HepG2 (cell line): Measurements from ENCODE around the gene NFIC. TPM values are rescaled to one million over a fixed set of nuclear protein-coding genes. Genes with fewer than 3 reads are reported as not detected.

Experiments used
- ATAC-seq: fragments of 200-7000 bp; cut with Tn5 transposase; 3 replicates; pipeline ENCODE4 v1.9.1; 2020; ENCODE audit warnings: mild to moderate bottlenecking, moderate library complexity
- BruUV-seq: library from RNA; stranded (reverse); fragments of 400-500 nt; replicated peaks from 2 replicates; lab custom pipeline; 2021; lab: Mats Ljungman, UMichigan
- CTCF ChIA-PET: fragments of 300-600 bp; formaldehyde crosslinking; extraction: SDS; loops from one replicate; lab custom pipeline; 2021; ENCODE audit warnings: low total read pairs, inconsistent platforms, low intra/inter-chr PET ratio; lab: Yijun Ruan, JAX
- POLR2A ChIA-PET: fragments of 350-600 bp; sonication (Branson Sonifier 250); formaldehyde crosslinking; loops from one replicate; lab custom pipeline; 2020; ENCODE audit warnings: antibody characterized with exemption, inconsistent platforms; lab: Yijun Ruan, JAX
- DNase-seq: peaks from one replicate; pipeline ENCODE4 v3.0.0-alpha.2; 2015; ENCODE audit warnings: low spot score
- FAIRE-seq: peaks from 3 replicates; lab custom pipeline; 2011; peaks lifted over from hg19 to GRCh38; lab: Jason Lieb, UNC
- H2AFZ ChIP-seq: one replicate; pipeline ENCODE4 v1.6.1; 2011; ENCODE audit warnings: low read length, inconsistent platforms
- H3K27ac ChIP-seq: fragments of 300-600 bp; 3 replicates; pipeline ENCODE4 v1.8.0; 2011; ENCODE audit warnings: mixed run types, mild to moderate bottlenecking, mixed read lengths, low read length, inconsistent platforms; ENCODE audit not compliant: insufficient read depth; ENCODE audit errors: extremely low read length
- H3K27me3 ChIP-seq, 2 experiments: fragments of 200-600 bp in 1 of 2; 2 replicates in 1 of 2; 3 replicates in 1 of 2; pipeline versions ENCODE4 v1.6.0 to v1.8.0; 2011; ENCODE audit warnings: low read length in 2 of 2, mild to moderate bottlenecking in 2 of 2, moderate library complexity in 2 of 2, inconsistent platforms in 1 of 2; ENCODE audit not compliant: insufficient read depth in 2 of 2, control insufficient read depth in 1 of 2
- H3K36me3 ChIP-seq, 2 experiments: fragments of 200-600 bp in 1 of 2; replicated peaks in 1 of 2; 2 replicates in 1 of 2; 3 replicates in 1 of 2; pipeline versions ENCODE4 v1.5.1 to v1.8.0; 2011; ENCODE audit warnings: low read length in 2 of 2, inconsistent platforms in 1 of 2; ENCODE audit not compliant: insufficient read depth in 2 of 2, control insufficient read depth in 1 of 2
- H3K4me1 ChIP-seq: 2 replicates; pipeline ENCODE4 v1.5.1; 2012; ENCODE audit warnings: low read length, inconsistent platforms; ENCODE audit not compliant: insufficient read depth
- H3K4me2 ChIP-seq: 2 replicates; pipeline ENCODE4 v1.6.0; 2011; ENCODE audit warnings: low read depth, low read length, inconsistent platforms
- H3K4me3 ChIP-seq, 3 experiments: fragments of 200-600 bp in 1 of 3; sonication (generic), shearing (Covaris generic) in 1 of 3; replicated peaks in 1 of 3; 2 replicates each; pipeline ENCODE4 v1.5.1; 2011 to 2016; ENCODE audit warnings: low read length in 3 of 3, inconsistent platforms in 2 of 3, low read depth in 2 of 3, mild to moderate bottlenecking in 2 of 3, control low read depth in 1 of 3, mixed read lengths in 1 of 3; ENCODE audit not compliant: insufficient read depth in 1 of 3
- H3K79me2 ChIP-seq: one replicate; pipeline ENCODE4 v1.6.1; 2011; ENCODE audit warnings: low read length, inconsistent platforms; ENCODE audit not compliant: insufficient read depth
- H3K9ac ChIP-seq: 2 replicates; pipeline ENCODE4 v1.6.0; 2011; ENCODE audit warnings: mild to moderate bottlenecking, low read depth, low read length, inconsistent platforms; ENCODE audit not compliant: insufficient read depth
- H3K9me3 ChIP-seq: 2 replicates; pipeline ENCODE4 v1.5.1; 2012; ENCODE audit warnings: mild to moderate bottlenecking, low read length
- H4K20me1 ChIP-seq: 2 replicates; pipeline ENCODE4 v1.6.0; 2011; ENCODE audit warnings: inconsistent platforms, mild to moderate bottlenecking, low read length, moderate library complexity; ENCODE audit not compliant: insufficient read depth
- AGO2 ChIP-seq: fragments of 200-400 bp; formaldehyde crosslinking; optimal IDR thresholded peaks from 2 replicates; pipeline ENCODE3; 2017; ENCODE audit warnings: mild to moderate bottlenecking, low read depth, low read length, moderate library complexity
- ISL2 ChIP-seq: sonication (generic); formaldehyde crosslinking; IDR thresholded peaks from 2 replicates; pipeline ENCODE4 v1.5.0; 2020; ENCODE audit warnings: missing genetic modification reagents
- ZMAT3 ChIP-seq: sonication (generic); formaldehyde crosslinking; conservative IDR thresholded peaks from 2 replicates; pipeline ENCODE4 v1.7.0; 2021; ENCODE audit warnings: missing genetic modification reagents
- ZNF704 ChIP-seq: sonication (generic); formaldehyde crosslinking; IDR thresholded peaks from 2 replicates; pipeline ENCODE4 v1.8.1; 2023; ENCODE audit warnings: mild to moderate bottlenecking, inconsistent platforms, moderate library complexity, missing genetic modification reagents, borderline replicate concordance
- ZNF782 ChIP-seq: sonication (generic); formaldehyde crosslinking; IDR thresholded peaks from 2 replicates; pipeline ENCODE4 v1.4.0; 2020; ENCODE audit warnings: missing genetic modification reagents, mild to moderate bottlenecking, borderline replicate concordance
- WGBS: methylation state at CpG from one replicate; pipeline ENCODE4 v1.1.6; 2017; ENCODE audit warnings: low lambda C conversion rate; 5-methylcytosine and 5-hydroxymethylcytosine counted together
- in situ Hi-C: cut with HindIII; loops from 2 replicates; pipeline ENCODE4 v1.10.0; 2017; ENCODE audit warnings: low pct_unique_long_range_greater_than_20kb; ENCODE audit not compliant: extremely low pct_ligation_motif_present
- intact Hi-C: fragments of 100-400 bp; cut with micrococcal nuclease; formaldehyde crosslinking; loops from one replicate; pipeline ENCODE4 v1.10.0; 2022; ENCODE audit not compliant: unreplicated experiment
- polyA plus RNA-seq, 8 experiments: library from polyadenylated mRNA; depleted of rRNA in 3 of 8; stranded (reverse) in 7 of 8; unstranded in 1 of 8; fragments of >200 nt; fragmentation: Illumina TruSeq in 4 of 8; extraction: Trizol in 4 of 8; gene quantifications; 2 replicates each; pipeline versions ENCODE4 v1.2.1 to v1.2.3, GENCODE V29; 2011 to 2016; ENCODE audit warnings: low read depth in 4 of 8, missing spikeins in 1 of 8, mixed read lengths in 1 of 8; ENCODE audit not compliant: insufficient read depth in 1 of 8
- total RNA-seq, 5 experiments: library from RNA; depleted of rRNA; stranded (reverse); fragments of >200 nt; fragmentation: Illumina TruSeq; extraction: Trizol; gene quantifications; 2 replicates each; pipeline ENCODE4 v1.2.3, GENCODE V29; 2016; ENCODE audit warnings: low read depth in 1 of 5

The NFIC gene
- total and polyA plus RNA-seq, 2 of the 13 experiments (the other 11 are each of a cell fraction or from before 2014, with no cell fraction given) = 1.3 to 2.5 TPM

GRCh38 chr19:3463714-3464586 lies 97.6 kb downstream of the NFIC start:
- ChIA-PET POLR2A (no interaction called here), CTCF (no interaction called here)
- DNase-seq = no peak
- Histone ChIP-seq H3K27me3 (no peaks in the 10 kb centered on the region; a peak in 1 of 5 replicates), H3K27ac (no peak overlapping the region), H3K9me3 (no peaks in the 10 kb centered on the region), H3K9ac (no peak overlapping the region)
- BruUV-seq = no TSS peak
- no peak for ATAC-seq
- intact Hi-C loops = no loop called here
- 95% methylated on average over 32 of the region's 57 CpGs for WGBS
- TF ChIP-seq ZMAT3 (CRISPR knock-in tag) (no peak), AGO2 (peak; percentile 64), ZNF704 (CRISPR knock-in tag) (no peak), ZNF782 (no peak), ISL2 (CRISPR knock-in tag) (no peak)
- TF ChIP-seq, all 625 proteins: peak for 1
- no peaks in the 10 kb centered on the region for H4K20me1 ChIP-seq
- peaks cover 0 to 5% of the 10 kb centered on the region in 2 experiments; a peak in 1 of 5 replicates for H3K36me3 ChIP-seq
- FAIRE-seq = no peak
- H3K4me1 ChIP-seq = 0 out of 2 replicates have a peak, but pooled peaks cover 8% of the 10 kb centered on the region
- H2AFZ ChIP-seq = no peak overlapping the region
- H3K79me2 ChIP-seq = no peaks in the 10 kb centered on the region
- no peak overlapping the region for H3K4me3 ChIP-seq
- in situ Hi-C loops = no loop called here
- no peak overlapping the region for H3K4me2 ChIP-seq
